Caco-2 (cell line): ENCODE data around the gene HNRNPU. TPM values are rescaled to one million over a fixed set of nuclear protein-coding genes. Genes with fewer than 3 reads are reported as not detected.

Experiments
- BruUV-seq: library from RNA; stranded (reverse); fragments of 400-500 nt; replicated peaks from 2 replicates; lab custom pipeline; 2021; lab: Mats Ljungman, UMichigan
- CTCF ChIA-PET: fragments of 300-600 bp; sonication (Branson Sonifier 250); formaldehyde crosslinking; loops from one replicate; lab custom pipeline; 2022; ENCODE audit warnings: antibody characterized with exemption; lab: Charles Lee
- POLR2A ChIA-PET: fragments of 300-600 bp; sonication (Branson Sonifier 250); formaldehyde crosslinking; loops from one replicate; lab custom pipeline; 2022; ENCODE audit warnings: antibody characterized with exemption; lab: Charles Lee
- DNase-seq, 2 experiments: peaks; one replicate each; pipeline versions ENCODE4 v3.0.0 to v3.0.0-alpha.2; 2020 to 2022
- H3K27me3 ChIP-seq: replicated peaks from 2 replicates; pipeline ENCODE4 v1.6.0; 2011; ENCODE audit warnings: low read length; ENCODE audit not compliant: control insufficient read depth, insufficient read depth
- H3K36me3 ChIP-seq: 2 replicates; pipeline ENCODE4 v1.5.1; 2011; ENCODE audit warnings: low read length; ENCODE audit not compliant: control insufficient read depth, insufficient read depth
- H3K4me1 ChIP-seq: fragments of 250-450 bp; sonication (Bioruptor Pico); 2 replicates; pipeline ENCODE4 v1.5.1; 2020; ENCODE audit warnings: mild to moderate bottlenecking
- H3K4me3 ChIP-seq: 2 replicates; pipeline ENCODE4 v1.5.1; 2011; ENCODE audit warnings: low read depth, mild to moderate bottlenecking, control low read depth, low read length
- H3K9me3 ChIP-seq: fragments of 250-450 bp; sonication (Bioruptor Pico); 2 replicates; pipeline ENCODE4 v1.5.1; 2020; ENCODE audit warnings: mild to moderate bottlenecking, moderate library complexity
- H3K27ac Mint-ChIP-seq: one replicate; pipeline ENCODE4 v1.8.0; 2022; ENCODE audit warnings: mixed read lengths; ENCODE audit not compliant: unreplicated experiment
- H3K27me3 Mint-ChIP-seq: one replicate; pipeline ENCODE4 v1.8.0; 2022; ENCODE audit warnings: mixed read lengths; ENCODE audit not compliant: insufficient read depth, unreplicated experiment
- H3K36me3 Mint-ChIP-seq: one replicate; pipeline ENCODE4 v1.8.0; 2022; ENCODE audit warnings: mild to moderate bottlenecking, mixed read lengths; ENCODE audit not compliant: insufficient read depth, unreplicated experiment
- H3K4me1 Mint-ChIP-seq: one replicate; pipeline ENCODE4 v1.8.0; 2022; ENCODE audit warnings: low read depth, mixed read lengths; ENCODE audit not compliant: unreplicated experiment
- H3K4me3 Mint-ChIP-seq: one replicate; pipeline ENCODE4 v1.8.0; 2022; ENCODE audit warnings: mild to moderate bottlenecking, moderate library complexity, mixed read lengths; ENCODE audit not compliant: unreplicated experiment
- H3K9me3 Mint-ChIP-seq: one replicate; pipeline ENCODE4 v1.8.0; 2022; ENCODE audit warnings: mixed read lengths; ENCODE audit not compliant: unreplicated experiment
- intact Hi-C: fragments of 100-400 bp; cut with micrococcal nuclease; formaldehyde crosslinking; loops from one replicate; pipeline ENCODE4 v1.10.0; 2022; ENCODE audit not compliant: unreplicated experiment
- total RNA-seq: library from RNA; stranded (reverse); gene quantifications from 2 replicates; pipeline ENCODE4 v1.2.3, GENCODE V29; 2022
- TF ChIP-seq, protein P1 (sequence below), 2 experiments: fragments of 200-600 bp in 1 of 2; IDR thresholded peaks; 1 replicate in 1 of 2; 2 replicates in 1 of 2; pipeline versions ENCODE4 v1.5.1 to v1.8.0; 2011 to 2022; ENCODE audit warnings: antibody characterized with exemption in 1 of 2, control low read depth in 1 of 2, inconsistent platforms in 1 of 2, low read depth in 1 of 2, low read length in 1 of 2, mild to moderate bottlenecking in 1 of 2, moderate library complexity in 1 of 2; ENCODE audit not compliant: insufficient read depth in 1 of 2, severe bottlenecking in 1 of 2, unreplicated experiment in 1 of 2

The HNRNPU gene
- total RNA-seq, 1 experiment from 2014 or later = 478 TPM

DNA sequence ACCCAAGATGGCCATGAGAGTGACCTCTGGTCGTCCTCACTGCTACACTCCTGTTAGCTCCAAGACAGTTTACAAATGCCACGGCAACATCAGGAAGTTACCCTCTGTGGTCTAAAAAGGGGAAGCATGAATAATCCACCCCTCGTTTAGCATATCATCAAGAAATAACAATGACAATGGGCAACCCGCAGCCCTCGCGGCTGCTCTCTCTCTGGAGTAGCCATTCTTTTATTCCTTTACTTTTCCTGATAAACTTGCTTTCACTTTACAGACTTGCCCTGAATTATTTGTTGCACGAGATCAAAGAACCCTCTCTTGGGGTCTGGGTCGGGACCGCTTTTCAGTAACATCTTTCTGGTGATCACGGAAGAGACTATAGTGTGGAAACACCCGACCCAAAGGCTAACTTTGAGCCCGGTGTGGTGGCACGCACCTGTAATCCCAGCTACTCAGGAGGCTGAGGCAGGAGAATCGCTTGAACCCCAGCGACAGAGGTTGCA is 48.7 kb downstream of the HNRNPU start:
- CTCF ChIA-PET = no interaction called here

DNA sequence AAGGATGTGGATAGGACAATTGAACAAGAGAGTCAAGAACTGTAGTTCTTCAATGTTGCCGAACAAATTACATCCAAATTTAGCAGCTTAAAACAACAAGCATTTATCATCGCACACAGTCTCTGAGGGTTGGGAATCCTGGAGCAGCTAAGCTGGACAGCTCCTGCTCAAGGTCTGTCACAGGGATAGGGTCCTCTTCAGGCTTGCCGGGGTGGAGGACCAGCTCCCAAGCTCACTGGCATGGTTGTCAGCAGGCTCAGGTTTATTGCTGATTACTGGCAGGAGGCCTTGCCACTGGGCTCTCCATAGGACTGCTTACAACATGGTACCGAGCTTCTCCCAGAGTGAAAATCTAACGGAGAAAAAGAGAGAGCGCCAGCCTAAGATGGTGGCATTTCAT is 51.0 kb downstream of the HNRNPU start:
- intact Hi-C loops = no loop called here

More for the DNA sequence above, 48.7 kb downstream of the HNRNPU start:
- H3K4me3 Mint-ChIP-seq = no peak overlapping the region
- Histone ChIP-seq H3K36me3 (no peaks in the 10 kb centered on the region), H3K4me1 (peaks cover 38% of the 10 kb centered on the region), H3K9me3 (no peaks in the 10 kb centered on the region), H3K4me3 (no peak overlapping the region), H3K27me3 (no peaks in the 10 kb centered on the region)
- TF ChIP-seq, protein P1, sequence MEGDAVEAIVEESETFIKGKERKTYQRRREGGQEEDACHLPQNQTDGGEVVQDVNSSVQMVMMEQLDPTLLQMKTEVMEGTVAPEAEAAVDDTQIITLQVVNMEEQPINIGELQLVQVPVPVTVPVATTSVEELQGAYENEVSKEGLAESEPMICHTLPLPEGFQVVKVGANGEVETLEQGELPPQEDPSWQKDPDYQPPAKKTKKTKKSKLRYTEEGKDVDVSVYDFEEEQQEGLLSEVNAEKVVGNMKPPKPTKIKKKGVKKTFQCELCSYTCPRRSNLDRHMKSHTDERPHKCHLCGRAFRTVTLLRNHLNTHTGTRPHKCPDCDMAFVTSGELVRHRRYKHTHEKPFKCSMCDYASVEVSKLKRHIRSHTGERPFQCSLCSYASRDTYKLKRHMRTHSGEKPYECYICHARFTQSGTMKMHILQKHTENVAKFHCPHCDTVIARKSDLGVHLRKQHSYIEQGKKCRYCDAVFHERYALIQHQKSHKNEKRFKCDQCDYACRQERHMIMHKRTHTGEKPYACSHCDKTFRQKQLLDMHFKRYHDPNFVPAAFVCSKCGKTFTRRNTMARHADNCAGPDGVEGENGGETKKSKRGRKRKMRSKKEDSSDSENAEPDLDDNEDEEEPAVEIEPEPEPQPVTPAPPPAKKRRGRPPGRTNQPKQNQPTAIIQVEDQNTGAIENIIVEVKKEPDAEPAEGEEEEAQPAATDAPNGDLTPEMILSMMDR (IDR thresholded peaks at IDR 0.05; ENCODE audit: insufficient read depth in 1 of 2, low read depth in 1 of 2, low read length in 1 of 2, severe bottlenecking in 1 of 2, unreplicated experiment in 1 of 2) = no peak
- no peak overlapping the region for H3K27ac Mint-ChIP-seq
- peaks cover 9% of the 10 kb centered on the region for H3K4me1 Mint-ChIP-seq
- no peaks in the 10 kb centered on the region for H3K27me3 Mint-ChIP-seq
- DNase-seq = no peak
- POLR2A ChIA-PET = no interaction called here
- intact Hi-C loops = no loop called here
- H3K9me3 Mint-ChIP-seq = no peaks in the 10 kb centered on the region
- BruUV-seq = no TSS peak
- H3K36me3 Mint-ChIP-seq = no peaks in the 10 kb centered on the region

DNA sequence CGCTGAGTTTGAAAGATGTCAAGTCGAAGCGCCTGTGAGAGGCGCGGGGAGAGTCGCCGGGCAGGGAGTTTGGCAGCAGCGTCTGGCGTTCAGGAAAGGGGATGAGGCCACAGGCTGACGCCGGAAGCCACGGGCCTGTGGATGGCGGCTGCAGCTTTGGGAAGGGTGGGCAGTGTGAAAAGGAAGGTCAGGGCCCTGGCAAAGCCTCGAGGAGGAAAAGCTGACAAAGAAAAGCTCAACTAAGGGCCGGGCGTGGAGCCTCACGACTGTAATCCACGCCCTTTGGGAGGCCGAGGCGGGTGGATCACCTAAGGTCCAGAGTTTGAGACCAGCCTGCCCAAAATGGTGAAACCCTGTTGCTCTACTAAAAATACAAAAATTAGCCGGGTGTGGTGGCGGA is 54.1 kb downstream of the HNRNPU start:
- CTCF ChIA-PET = interaction anchor here (0.7 kb wide), 1 partner anchor 14 kb away, joined by 4 read pairs; no protein-coding TSS in a partner anchor
- no peak overlapping the region for H3K27ac Mint-ChIP-seq
- TF ChIP-seq, protein P1 (IDR thresholded peaks at IDR 0.05; ENCODE audit: insufficient read depth in 1 of 2, low read depth in 1 of 2, low read length in 1 of 2, severe bottlenecking in 1 of 2, unreplicated experiment in 1 of 2) = no peak
- Histone ChIP-seq H3K9me3 (no peaks in the 10 kb centered on the region), H3K4me1 (no peaks in the 10 kb centered on the region), H3K36me3 (no peaks in the 10 kb centered on the region), H3K27me3 (no peaks in the 10 kb centered on the region), H3K4me3 (no peak overlapping the region)
- no TSS peak for BruUV-seq
- H3K4me1 Mint-ChIP-seq = no peaks in the 10 kb centered on the region
- intact Hi-C loops = no loop called here
- POLR2A ChIA-PET = no interaction called here
- no peak overlapping the region for H3K4me3 Mint-ChIP-seq
- H3K27me3 Mint-ChIP-seq = no peaks in the 10 kb centered on the region
- peaks cover 5% of the 10 kb centered on the region for H3K36me3 Mint-ChIP-seq
- no peak for DNase-seq
- no peaks in the 10 kb centered on the region for H3K9me3 Mint-ChIP-seq

More for the DNA sequence above, 51.0 kb downstream of the HNRNPU start:
- Histone ChIP-seq H3K4me3 (no peak overlapping the region), H3K27me3 (no peaks in the 10 kb centered on the region), H3K36me3 (no peaks in the 10 kb centered on the region), H3K9me3 (no peaks in the 10 kb centered on the region), H3K4me1 (peaks cover 18% of the 10 kb centered on the region)
- CTCF ChIA-PET = no interaction called here
- no peaks in the 10 kb centered on the region for H3K27me3 Mint-ChIP-seq
- H3K4me3 Mint-ChIP-seq = no peak overlapping the region
- DNase-seq = no peak
- TF ChIP-seq, protein P1 (IDR thresholded peaks at IDR 0.05; ENCODE audit: insufficient read depth in 1 of 2, low read depth in 1 of 2, low read length in 1 of 2, severe bottlenecking in 1 of 2, unreplicated experiment in 1 of 2) = no peak
- H3K36me3 Mint-ChIP-seq = peaks cover 5% of the 10 kb centered on the region
- no peaks in the 10 kb centered on the region for H3K9me3 Mint-ChIP-seq
- no peak overlapping the region for H3K27ac Mint-ChIP-seq
- BruUV-seq = no TSS peak
- POLR2A ChIA-PET = no interaction called here
- H3K4me1 Mint-ChIP-seq = peaks cover 7% of the 10 kb centered on the region
